ENCODE results near the gene EDIL3.

DNA sequence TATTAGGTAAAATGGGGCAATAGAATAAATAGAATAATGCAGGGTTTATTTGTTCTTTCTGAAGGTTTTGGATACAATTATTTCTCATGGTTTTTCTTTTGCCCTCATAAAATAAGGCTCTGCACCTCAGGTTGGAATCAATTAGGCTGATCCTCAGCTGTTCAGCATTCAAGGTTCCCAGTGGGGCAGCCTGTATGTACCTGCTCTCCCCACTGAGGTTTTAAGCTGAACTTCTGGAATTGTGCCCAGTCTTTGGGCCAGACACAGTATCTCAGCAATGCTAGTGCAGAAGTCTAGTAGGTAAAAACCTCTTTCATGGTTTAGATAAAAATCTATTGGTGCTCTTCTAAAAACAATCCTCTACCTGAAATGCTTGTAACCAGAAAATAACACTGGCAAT, 98.0 kb downstream of the EDIL3 start:
- TF ChIP-seq, protein P1, sequence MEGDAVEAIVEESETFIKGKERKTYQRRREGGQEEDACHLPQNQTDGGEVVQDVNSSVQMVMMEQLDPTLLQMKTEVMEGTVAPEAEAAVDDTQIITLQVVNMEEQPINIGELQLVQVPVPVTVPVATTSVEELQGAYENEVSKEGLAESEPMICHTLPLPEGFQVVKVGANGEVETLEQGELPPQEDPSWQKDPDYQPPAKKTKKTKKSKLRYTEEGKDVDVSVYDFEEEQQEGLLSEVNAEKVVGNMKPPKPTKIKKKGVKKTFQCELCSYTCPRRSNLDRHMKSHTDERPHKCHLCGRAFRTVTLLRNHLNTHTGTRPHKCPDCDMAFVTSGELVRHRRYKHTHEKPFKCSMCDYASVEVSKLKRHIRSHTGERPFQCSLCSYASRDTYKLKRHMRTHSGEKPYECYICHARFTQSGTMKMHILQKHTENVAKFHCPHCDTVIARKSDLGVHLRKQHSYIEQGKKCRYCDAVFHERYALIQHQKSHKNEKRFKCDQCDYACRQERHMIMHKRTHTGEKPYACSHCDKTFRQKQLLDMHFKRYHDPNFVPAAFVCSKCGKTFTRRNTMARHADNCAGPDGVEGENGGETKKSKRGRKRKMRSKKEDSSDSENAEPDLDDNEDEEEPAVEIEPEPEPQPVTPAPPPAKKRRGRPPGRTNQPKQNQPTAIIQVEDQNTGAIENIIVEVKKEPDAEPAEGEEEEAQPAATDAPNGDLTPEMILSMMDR (IDR thresholded peaks at IDR 0.05 in 4 of 5, conservative IDR thresholded peaks at IDR 0.05 in 1 of 5): no peak
- TF ChIP-seq POLR2A (IDR thresholded peaks at IDR 0.05): no peak
